ENCODE results near the gene SGSM1.

SGSM1 gene

DNA sequence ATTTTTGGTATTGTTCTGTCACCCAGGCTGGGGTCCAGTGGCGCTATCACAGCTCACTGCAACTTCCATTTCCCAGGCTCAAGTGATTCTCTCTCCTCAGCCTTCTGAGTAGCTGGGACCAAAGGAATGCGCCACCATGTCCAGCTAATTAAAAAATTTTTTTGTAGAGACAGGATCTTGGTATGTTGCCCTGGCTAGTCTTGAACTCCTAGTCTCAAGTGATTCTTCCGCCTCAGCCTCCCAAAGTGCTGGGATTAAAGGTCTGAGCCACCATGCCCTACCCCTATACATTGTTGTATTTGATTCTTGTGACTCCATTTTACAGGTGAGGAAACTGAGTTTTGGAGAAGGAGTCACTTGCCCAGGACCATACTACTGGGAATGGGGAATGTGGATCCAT is 158.4 kb downstream of the SGSM1 start:
- H2AFZ ChIP-seq (ENCODE audit: low read depth, low read length) = no peak overlapping the region
- no peak overlapping the region for H3K9ac ChIP-seq (ENCODE audit: low read depth, low read length)
- H3K4me2 ChIP-seq (ENCODE audit: insufficient read depth, low read length) = no peak overlapping the region
- no peak overlapping the region for H3K4me3 ChIP-seq (ENCODE audit: low read depth in 1 of 2, low read length in 2 of 2)
- no peak for ATAC-seq (ENCODE audit: insufficient read depth, low read depth)
- no peak for DNase-seq
- no peaks in the 10 kb centered on the region for H3K36me3 ChIP-seq (ENCODE audit: insufficient read depth, low read length)
- no peak overlapping the region for H3K27ac ChIP-seq (ENCODE audit: low read length)
- no peaks in the 10 kb centered on the region for H3K4me1 ChIP-seq (ENCODE audit: insufficient read depth, low read length)
- no peaks in the 10 kb centered on the region for H3K9me3 ChIP-seq (ENCODE audit: insufficient read depth, low read length, severe bottlenecking)
- H4K20me1 ChIP-seq (ENCODE audit: insufficient read depth, low read length) = no peaks in the 10 kb centered on the region
- H3K79me2 ChIP-seq (ENCODE audit: insufficient read depth, low read length) = no peaks in the 10 kb centered on the region
- no peaks in the 10 kb centered on the region for H3K27me3 ChIP-seq (ENCODE audit: insufficient read depth, low read length, poor library complexity)
- TF ChIP-seq, protein P1, sequence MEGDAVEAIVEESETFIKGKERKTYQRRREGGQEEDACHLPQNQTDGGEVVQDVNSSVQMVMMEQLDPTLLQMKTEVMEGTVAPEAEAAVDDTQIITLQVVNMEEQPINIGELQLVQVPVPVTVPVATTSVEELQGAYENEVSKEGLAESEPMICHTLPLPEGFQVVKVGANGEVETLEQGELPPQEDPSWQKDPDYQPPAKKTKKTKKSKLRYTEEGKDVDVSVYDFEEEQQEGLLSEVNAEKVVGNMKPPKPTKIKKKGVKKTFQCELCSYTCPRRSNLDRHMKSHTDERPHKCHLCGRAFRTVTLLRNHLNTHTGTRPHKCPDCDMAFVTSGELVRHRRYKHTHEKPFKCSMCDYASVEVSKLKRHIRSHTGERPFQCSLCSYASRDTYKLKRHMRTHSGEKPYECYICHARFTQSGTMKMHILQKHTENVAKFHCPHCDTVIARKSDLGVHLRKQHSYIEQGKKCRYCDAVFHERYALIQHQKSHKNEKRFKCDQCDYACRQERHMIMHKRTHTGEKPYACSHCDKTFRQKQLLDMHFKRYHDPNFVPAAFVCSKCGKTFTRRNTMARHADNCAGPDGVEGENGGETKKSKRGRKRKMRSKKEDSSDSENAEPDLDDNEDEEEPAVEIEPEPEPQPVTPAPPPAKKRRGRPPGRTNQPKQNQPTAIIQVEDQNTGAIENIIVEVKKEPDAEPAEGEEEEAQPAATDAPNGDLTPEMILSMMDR (IDR thresholded peaks at IDR 0.05; ENCODE audit: borderline replicate concordance, extremely low read depth, low read length, poor library complexity, severe bottlenecking) = no peak
- TF ChIP-seq EZH2 (IDR thresholded peaks at IDR 0.05; ENCODE audit: borderline replicate concordance, low read depth, low read length, severe bottlenecking) = no peak

DNA sequence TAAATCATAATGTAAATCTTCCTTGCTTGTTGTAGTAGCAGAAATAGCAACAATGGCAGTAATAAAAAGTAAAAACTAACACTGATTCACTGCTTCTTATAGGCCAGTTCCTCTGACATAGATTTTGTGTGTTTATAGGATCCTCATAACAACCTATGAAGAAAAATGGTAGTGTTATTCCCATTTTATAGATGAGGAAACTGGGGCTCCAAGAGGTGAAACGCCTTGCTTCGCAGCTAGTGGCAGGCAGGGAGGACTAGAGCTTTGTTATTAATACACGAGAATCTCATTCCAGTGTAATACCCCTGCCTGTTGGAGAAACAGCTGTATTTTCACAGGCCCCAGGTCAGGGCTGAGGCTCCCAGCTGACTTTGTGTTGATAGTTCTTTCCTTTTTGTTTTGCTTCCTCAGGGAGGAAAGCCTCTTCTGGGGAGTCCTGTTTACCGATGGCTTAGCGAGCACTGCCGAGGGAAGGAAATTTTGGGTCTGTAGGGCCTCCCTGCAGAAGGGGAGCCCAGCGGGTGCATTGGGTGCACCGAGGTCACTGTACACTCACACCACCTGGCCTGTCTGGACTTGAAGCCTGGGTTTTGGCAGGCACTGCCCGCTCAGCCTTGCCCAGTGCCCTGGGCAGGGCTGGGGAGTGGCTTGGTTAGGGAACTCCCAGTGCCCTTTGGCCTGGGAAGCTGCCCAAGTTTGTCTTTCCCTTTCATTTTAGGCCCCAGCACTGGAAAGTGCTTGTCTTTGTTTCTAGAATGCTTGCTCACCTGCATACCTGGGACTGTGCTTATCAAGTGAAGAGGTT is 160.0 kb downstream of the SGSM1 start:
- Histone ChIP-seq H2AFZ (ENCODE audit: low read depth, low read length) (no peak overlapping the region), H3K4me1 (ENCODE audit: insufficient read depth, low read length) (no peaks in the 10 kb centered on the region), H3K9ac (ENCODE audit: low read depth, low read length) (no peak overlapping the region), H3K36me3 (ENCODE audit: insufficient read depth, low read length) (no peaks in the 10 kb centered on the region), H3K9me3 (ENCODE audit: insufficient read depth, low read length, severe bottlenecking) (no peaks in the 10 kb centered on the region), H3K4me3 (ENCODE audit: low read depth in 1 of 2, low read length in 2 of 2) (no peak overlapping the region), H3K4me2 (ENCODE audit: insufficient read depth, low read length) (no peak overlapping the region), H3K79me2 (ENCODE audit: insufficient read depth, low read length) (no peaks in the 10 kb centered on the region), H3K27ac (ENCODE audit: low read length) (no peak overlapping the region), H4K20me1 (ENCODE audit: insufficient read depth, low read length) (no peaks in the 10 kb centered on the region), H3K27me3 (ENCODE audit: insufficient read depth, low read length, poor library complexity) (no peaks in the 10 kb centered on the region)
- DNase-seq (no peak), ATAC-seq (ENCODE audit: insufficient read depth, low read depth) (no peak)
- TF ChIP-seq, protein P1 (IDR thresholded peaks at IDR 0.05; ENCODE audit: borderline replicate concordance, extremely low read depth, low read length, poor library complexity, severe bottlenecking) = no peak
- TF ChIP-seq EZH2 (IDR thresholded peaks at IDR 0.05; ENCODE audit: borderline replicate concordance, low read depth, low read length, severe bottlenecking) = no peak

DNA sequence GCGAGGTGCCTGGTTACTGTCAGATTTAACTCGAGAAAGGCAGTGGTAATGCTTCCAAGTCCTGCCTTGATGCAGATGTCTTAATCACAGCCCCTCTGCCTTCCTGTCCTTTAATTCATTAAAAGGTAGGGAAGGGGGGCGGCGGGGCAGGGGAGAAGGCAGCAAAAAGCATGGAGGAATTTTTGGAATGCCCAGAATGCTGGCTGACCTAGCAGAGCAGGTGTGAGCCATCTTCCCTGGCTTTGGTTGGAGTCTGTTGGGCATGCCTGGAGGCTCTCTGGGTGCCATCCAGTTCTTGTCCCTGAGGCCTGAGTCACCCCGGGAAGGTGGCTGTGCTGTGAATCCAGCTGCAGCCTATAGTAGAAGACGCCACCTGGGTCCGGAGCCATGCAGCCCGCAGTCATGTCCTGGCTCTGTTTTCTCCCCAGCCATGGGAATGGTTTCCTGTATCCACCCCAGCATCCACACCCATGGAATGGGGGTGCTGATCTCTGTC is 162.1 kb downstream of the SGSM1 start:
- Histone ChIP-seq H2AFZ (ENCODE audit: low read depth, low read length) (no peak overlapping the region), H3K27me3 (ENCODE audit: insufficient read depth, low read length, poor library complexity) (no peaks in the 10 kb centered on the region), H3K4me3 (ENCODE audit: low read depth in 1 of 2, low read length in 2 of 2) (no peak overlapping the region), H3K9me3 (ENCODE audit: insufficient read depth, low read length, severe bottlenecking) (no peaks in the 10 kb centered on the region), H3K79me2 (ENCODE audit: insufficient read depth, low read length) (no peaks in the 10 kb centered on the region), H3K4me2 (ENCODE audit: insufficient read depth, low read length) (no peak overlapping the region), H3K9ac (ENCODE audit: low read depth, low read length) (no peak overlapping the region), H3K27ac (ENCODE audit: low read length) (no peak overlapping the region), H3K4me1 (ENCODE audit: insufficient read depth, low read length) (no peaks in the 10 kb centered on the region), H4K20me1 (ENCODE audit: insufficient read depth, low read length) (no peaks in the 10 kb centered on the region), H3K36me3 (ENCODE audit: insufficient read depth, low read length) (no peaks in the 10 kb centered on the region)
- no peak for TF ChIP-seq EZH2 (IDR thresholded peaks at IDR 0.05; ENCODE audit: borderline replicate concordance, low read depth, low read length, severe bottlenecking)
- TF ChIP-seq, protein P1 (IDR thresholded peaks at IDR 0.05; ENCODE audit: borderline replicate concordance, extremely low read depth, low read length, poor library complexity, severe bottlenecking) = no peak
- no peak for ATAC-seq (ENCODE audit: insufficient read depth, low read depth)
- no peak for DNase-seq

Data from DND-41 (cell line).